ENCODE measurements around the gene GRIK1.

GRIK1 gene

DNA sequence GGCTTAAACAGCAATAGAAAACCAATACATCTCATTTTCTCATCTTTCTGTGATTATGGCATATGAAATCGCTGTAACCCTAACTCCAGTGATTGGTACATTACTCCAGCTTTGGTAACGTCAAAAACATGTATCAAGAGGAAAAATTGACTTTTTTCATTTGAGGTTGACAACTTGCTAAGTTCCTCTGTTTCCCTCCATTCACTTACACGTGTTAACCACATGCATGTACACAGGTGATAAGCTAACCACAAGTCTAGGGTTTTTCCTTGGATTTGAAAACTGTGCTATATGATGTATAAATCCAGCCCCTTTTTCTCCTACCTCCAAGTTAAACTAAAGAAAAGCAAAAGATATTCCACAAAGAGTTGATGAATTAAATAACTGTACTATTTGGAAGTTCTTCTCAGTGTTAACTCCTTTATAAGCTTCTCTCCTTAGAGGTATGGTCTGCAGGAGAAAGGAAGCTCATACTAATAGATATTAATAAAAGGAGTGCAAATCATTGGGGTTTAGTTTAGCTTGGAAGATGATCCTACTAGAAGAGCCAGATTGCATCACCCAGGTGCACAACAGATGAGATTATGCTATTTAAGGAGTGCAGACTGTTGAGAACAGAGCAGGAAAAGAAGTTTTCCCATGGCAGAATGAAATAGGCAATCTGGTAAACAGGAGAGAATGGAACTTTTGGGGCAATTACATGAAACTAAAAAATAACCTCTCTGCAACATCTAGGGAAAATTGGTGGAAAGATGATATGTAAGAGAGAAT lies 277.9 kb downstream of the GRIK1 start:
- in situ Hi-C loops (cut with MboI; ENCODE audit: low sequenced_read_pairs, unreplicated experiment), result no loop called here
- TF ChIP-seq, protein P1, sequence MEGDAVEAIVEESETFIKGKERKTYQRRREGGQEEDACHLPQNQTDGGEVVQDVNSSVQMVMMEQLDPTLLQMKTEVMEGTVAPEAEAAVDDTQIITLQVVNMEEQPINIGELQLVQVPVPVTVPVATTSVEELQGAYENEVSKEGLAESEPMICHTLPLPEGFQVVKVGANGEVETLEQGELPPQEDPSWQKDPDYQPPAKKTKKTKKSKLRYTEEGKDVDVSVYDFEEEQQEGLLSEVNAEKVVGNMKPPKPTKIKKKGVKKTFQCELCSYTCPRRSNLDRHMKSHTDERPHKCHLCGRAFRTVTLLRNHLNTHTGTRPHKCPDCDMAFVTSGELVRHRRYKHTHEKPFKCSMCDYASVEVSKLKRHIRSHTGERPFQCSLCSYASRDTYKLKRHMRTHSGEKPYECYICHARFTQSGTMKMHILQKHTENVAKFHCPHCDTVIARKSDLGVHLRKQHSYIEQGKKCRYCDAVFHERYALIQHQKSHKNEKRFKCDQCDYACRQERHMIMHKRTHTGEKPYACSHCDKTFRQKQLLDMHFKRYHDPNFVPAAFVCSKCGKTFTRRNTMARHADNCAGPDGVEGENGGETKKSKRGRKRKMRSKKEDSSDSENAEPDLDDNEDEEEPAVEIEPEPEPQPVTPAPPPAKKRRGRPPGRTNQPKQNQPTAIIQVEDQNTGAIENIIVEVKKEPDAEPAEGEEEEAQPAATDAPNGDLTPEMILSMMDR (IDR thresholded peaks at IDR 0.05; ENCODE audit: borderline replicate concordance, control extremely low read depth, extremely low read depth, insufficient read depth, missing control alignments), result no peak
- DNase-seq (ENCODE audit: low spot score), result no peak

DNA sequence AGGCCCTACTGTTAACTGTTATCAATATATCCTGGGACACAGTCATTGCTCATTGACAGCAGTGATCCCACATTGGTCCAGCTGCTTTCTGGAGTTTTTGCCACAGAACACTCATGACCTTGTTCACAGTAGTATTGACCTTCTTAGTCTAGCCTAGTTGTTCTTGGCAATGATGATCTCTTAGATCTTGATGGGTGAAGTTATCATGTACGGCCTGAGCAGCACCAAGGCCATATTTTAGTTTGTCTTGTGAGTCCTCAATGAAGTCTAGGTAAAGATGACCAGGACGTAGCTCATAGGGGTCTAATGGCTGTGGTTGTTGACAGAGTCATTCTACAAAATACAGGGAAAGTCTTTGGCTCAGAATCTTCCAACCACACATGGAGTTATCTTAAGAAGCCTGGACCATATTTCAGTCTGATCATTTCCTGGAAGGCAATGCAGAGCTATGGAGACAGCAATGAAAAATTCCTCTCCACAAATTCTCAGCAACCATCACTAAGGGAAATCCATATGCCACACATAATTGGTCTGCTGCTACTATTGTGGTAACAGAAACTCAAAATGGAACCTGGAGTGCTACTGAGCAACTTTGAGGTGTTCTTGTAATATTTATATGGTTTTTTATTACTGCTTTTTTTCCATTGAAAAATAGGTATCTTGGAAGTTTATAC lies 279.6 kb downstream of the GRIK1 start:
- DNase-seq (ENCODE audit: low spot score), result no peak
- in situ Hi-C loops (cut with MboI; ENCODE audit: low sequenced_read_pairs, unreplicated experiment), result no loop called here
- TF ChIP-seq, protein P1 (IDR thresholded peaks at IDR 0.05; ENCODE audit: borderline replicate concordance, control extremely low read depth, extremely low read depth, insufficient read depth, missing control alignments), result no peak

DNA sequence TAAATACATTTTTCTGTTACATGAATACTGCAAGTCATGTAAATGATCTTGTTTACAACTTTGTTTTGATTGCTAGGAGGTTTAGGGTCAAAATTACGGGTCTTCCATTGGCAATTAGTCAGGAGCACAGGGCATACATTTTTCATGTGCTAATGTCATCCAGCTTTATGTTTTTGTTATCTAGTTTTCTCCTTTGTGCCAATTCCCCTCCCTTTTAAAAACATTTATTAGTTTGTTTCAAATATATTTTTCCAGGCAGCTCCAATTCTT lies 280.9 kb downstream of the GRIK1 start:
- in situ Hi-C loops (cut with MboI; ENCODE audit: low sequenced_read_pairs, unreplicated experiment), result no loop called here
- no peak for DNase-seq (ENCODE audit: low spot score)
- TF ChIP-seq, protein P1 (IDR thresholded peaks at IDR 0.05; ENCODE audit: borderline replicate concordance, control extremely low read depth, extremely low read depth, insufficient read depth, missing control alignments), result no peak

DNA sequence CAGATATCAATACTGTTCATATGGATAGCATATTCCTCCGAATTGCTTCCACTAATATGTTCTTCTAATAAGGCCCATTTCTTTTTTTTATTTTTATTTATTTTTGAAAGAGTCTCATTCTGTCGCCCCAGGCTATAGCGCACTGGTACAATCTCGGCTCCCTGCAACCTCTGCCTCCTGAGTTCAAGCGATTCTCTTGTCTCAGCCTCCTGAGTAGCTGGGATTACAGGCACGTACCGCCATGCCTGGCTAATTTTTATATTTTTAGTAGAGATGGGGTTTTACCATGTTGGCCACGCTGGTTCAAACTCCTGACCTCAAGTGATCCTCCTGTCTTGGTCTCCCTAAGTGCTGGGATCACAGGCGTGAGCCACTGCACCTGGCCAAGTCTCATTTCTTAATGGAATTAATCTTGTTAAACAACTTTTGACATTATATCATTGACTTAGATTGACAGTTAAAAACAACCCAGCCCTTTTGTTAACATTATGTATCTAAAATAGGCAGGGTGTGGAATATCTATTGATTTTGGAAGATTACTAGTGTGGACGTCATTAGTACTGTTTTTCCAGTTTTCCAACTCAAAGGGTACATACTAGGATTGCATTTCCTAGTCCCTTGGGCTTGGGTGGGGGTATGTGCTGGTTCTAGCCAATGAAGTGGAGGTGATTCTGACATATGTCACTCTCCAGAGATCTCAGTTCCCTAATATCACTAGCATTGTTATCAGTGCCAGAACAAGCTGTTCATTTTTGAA lies 281.4 kb downstream of the GRIK1 start:
- no peak for DNase-seq (ENCODE audit: low spot score)
- TF ChIP-seq, protein P1 (IDR thresholded peaks at IDR 0.05; ENCODE audit: borderline replicate concordance, control extremely low read depth, extremely low read depth, insufficient read depth, missing control alignments), result no peak
- in situ Hi-C loops (cut with MboI; ENCODE audit: low sequenced_read_pairs, unreplicated experiment), result no loop called here

DNA sequence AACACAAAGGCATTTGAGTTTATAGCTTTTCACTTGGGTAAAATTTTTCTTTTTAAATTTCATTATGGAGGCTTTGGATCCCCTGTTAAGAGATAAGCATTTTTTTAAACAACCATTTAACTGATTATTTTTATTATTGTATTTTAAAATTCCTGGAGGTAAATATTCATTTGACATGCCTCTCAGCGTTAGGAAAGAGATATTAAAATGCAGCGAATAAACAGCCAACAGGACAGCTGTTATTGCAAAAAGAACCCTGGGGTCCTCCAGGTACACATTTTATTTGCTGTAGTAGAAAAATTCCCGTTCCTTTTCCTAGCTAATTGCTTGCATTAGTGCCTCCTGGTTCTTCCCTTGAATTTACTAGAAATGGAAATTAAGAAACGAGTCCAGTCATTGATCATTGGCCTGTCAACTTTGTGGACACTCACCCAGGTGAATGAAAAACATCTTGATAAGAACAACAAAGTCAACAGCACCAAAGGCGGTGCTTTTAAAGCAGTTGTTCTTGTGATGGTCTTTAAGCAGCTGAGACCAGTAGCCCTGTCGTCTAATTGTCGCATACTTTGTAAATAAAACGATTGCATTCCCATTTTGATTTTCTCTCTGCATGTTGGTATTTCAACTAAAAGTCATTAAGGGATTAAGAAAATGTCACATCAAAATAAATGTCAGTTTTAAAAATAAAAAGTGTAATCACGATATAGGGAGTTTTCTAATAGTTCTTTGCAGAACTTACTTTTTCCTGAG lies 282.4 kb downstream of the GRIK1 start:
- TF ChIP-seq, protein P1 (IDR thresholded peaks at IDR 0.05; ENCODE audit: borderline replicate concordance, control extremely low read depth, extremely low read depth, insufficient read depth, missing control alignments), result no peak
- in situ Hi-C loops (cut with MboI; ENCODE audit: low sequenced_read_pairs, unreplicated experiment), result no loop called here
- no peak for DNase-seq (ENCODE audit: low spot score)

Measured in GM13976 (cell line).